OCI-LY7 (cell line): ENCODE data around the gene BLMH. TPM values are rescaled to one million over a fixed set of nuclear protein-coding genes. Genes with fewer than 3 reads are reported as not detected.

ENCODE experiments used
- BruUV-seq: library from RNA; stranded (reverse); fragments of 400-500 nt; replicated peaks from 2 replicates; lab custom pipeline; 2021; lab: Mats Ljungman, UMichigan
- CTCF ChIA-PET: fragments of 300-600 bp; sonication (Branson Sonifier 250); formaldehyde crosslinking; loops from one replicate; lab custom pipeline; 2022; ENCODE audit warnings: antibody characterized with exemption; ENCODE audit not compliant: unreplicated experiment; lab: Charles Lee
- POLR2A ChIA-PET: fragments of 300-600 bp; sonication (Branson Sonifier 250); formaldehyde crosslinking; loops from one replicate; lab custom pipeline; 2022; ENCODE audit warnings: antibody characterized with exemption; lab: Charles Lee
- DNase-seq: peaks from one replicate; pipeline ENCODE4 v3.0.0-alpha.2; 2015; ENCODE audit warnings: low spot score
- H2AFZ ChIP-seq: fragments of 200-600 bp; sonication (generic), shearing (Covaris generic); 2 replicates; pipeline ENCODE4 v1.6.1; 2014; ENCODE audit warnings: mild to moderate bottlenecking, antibody characterized with exemption, low read length, moderate library complexity
- H3K27ac ChIP-seq: fragments of 200-600 bp; sonication (generic); 2 replicates; pipeline ENCODE4 v1.5.1; 2014; ENCODE audit warnings: mixed run types, low read depth, mild to moderate bottlenecking, moderate library complexity, low read length, inconsistent platforms; ENCODE audit not compliant: poor library complexity, severe bottlenecking
- H3K36me3 ChIP-seq: fragments of 200-600 bp; sonication (generic); 2 replicates; pipeline ENCODE4 v1.6.1; 2014; ENCODE audit warnings: mild to moderate bottlenecking, antibody characterized with exemption, low read length, moderate library complexity, mixed read lengths; ENCODE audit not compliant: insufficient read depth
- H3K4me1 ChIP-seq: fragments of 200-600 bp; sonication (generic); 2 replicates; pipeline ENCODE4 v1.5.1; 2014; ENCODE audit warnings: mild to moderate bottlenecking, low read length; ENCODE audit not compliant: insufficient read depth, poor library complexity, severe bottlenecking
- H3K4me2 ChIP-seq: fragments of 200-600 bp; sonication (generic); 2 replicates; pipeline ENCODE4 v1.6.1; 2014; ENCODE audit warnings: mild to moderate bottlenecking, low read length
- H3K4me3 ChIP-seq: fragments of 200-600 bp; sonication (generic); 2 replicates; pipeline ENCODE4 v1.5.1; 2014; ENCODE audit warnings: mild to moderate bottlenecking, low read depth, low read length; ENCODE audit not compliant: poor library complexity, severe bottlenecking
- H3K79me2 ChIP-seq: fragments of 200-600 bp; sonication (generic); 2 replicates; pipeline ENCODE4 v1.6.1; 2016; ENCODE audit warnings: low read depth, mild to moderate bottlenecking, low read length, moderate library complexity, mixed read lengths; ENCODE audit not compliant: insufficient read depth
- H3K9me2 ChIP-seq: fragments of 200-600 bp; sonication (generic); 2 replicates; pipeline ENCODE4 v1.6.1; 2016; ENCODE audit warnings: mild to moderate bottlenecking, low read length, mixed read lengths; ENCODE audit not compliant: insufficient read depth
- H3K9me3 ChIP-seq: fragments of 200-600 bp; sonication (generic); 2 replicates; pipeline ENCODE4 v1.6.1; 2014; ENCODE audit warnings: mild to moderate bottlenecking, mixed run types, low read length, mixed read lengths
- H4K20me1 ChIP-seq: fragments of 200-600 bp; sonication (generic); 2 replicates; pipeline ENCODE4 v1.6.1; 2014; ENCODE audit warnings: mild to moderate bottlenecking, antibody characterized with exemption, low read length, moderate library complexity, mixed read lengths; ENCODE audit not compliant: insufficient read depth
- CTCF ChIP-seq: fragments of 200-600 bp; sonication (generic); conservative IDR thresholded peaks from 2 replicates; pipeline ENCODE4 v1.5.1; 2014; ENCODE audit warnings: mild to moderate bottlenecking, antibody characterized with exemption, low read length, moderate library complexity, mixed read lengths
- EZH2phosphoT487 ChIP-seq: fragments of 200-600 bp; sonication (generic); IDR thresholded peaks from 2 replicates; pipeline ENCODE4 v1.6.1; 2018; ENCODE audit warnings: low read depth, borderline replicate concordance, mild to moderate bottlenecking, mixed run types, antibody characterized with exemption, low read length, moderate library complexity, mixed read lengths
- intact Hi-C: fragments of 100-400 bp; cut with micrococcal nuclease; formaldehyde crosslinking; loops from one replicate; pipeline ENCODE4 v1.10.0; 2022; ENCODE audit not compliant: unreplicated experiment
- total RNA-seq, 2 experiments: library from RNA; depleted of rRNA in 1 of 2; stranded (reverse); fragments of >200 nt in 1 of 2; shearing (Covaris generic) in 1 of 2; gene quantifications; 2 replicates each; pipeline ENCODE4 v1.2.3, GENCODE V29; 2014 to 2022

BLMH gene
- total RNA-seq, 2 experiments from 2014 or later: 35.0 to 65.7 TPM

GRCh38 chr17:30212750-30213149, 79.0 kb downstream of the BLMH start:
- ChIA-PET CTCF (no interaction called here), POLR2A (interaction anchor here (1.1 kb wide), 1 partner anchor 116 kb away, joined by 3 read pairs; no protein-coding TSS in a partner anchor)
- no peaks in the 10 kb centered on the region for H3K36me3 ChIP-seq
- no peaks in the 10 kb centered on the region for H3K9me2 ChIP-seq
- DNase-seq: no peak
- H3K4me2 ChIP-seq: no peak overlapping the region
- H3K4me3 ChIP-seq: no peak overlapping the region
- H3K27ac ChIP-seq: no peak overlapping the region
- BruUV-seq: no TSS peak
- no peak overlapping the region for H2AFZ ChIP-seq
- no peak for TF ChIP-seq CTCF
- no peak for TF ChIP-seq EZH2phosphoT487
- intact Hi-C loops: no loop called here
- H3K9me3 ChIP-seq: no peaks in the 10 kb centered on the region
- H3K4me1 ChIP-seq: no peaks in the 10 kb centered on the region
- H4K20me1 ChIP-seq: no peaks in the 10 kb centered on the region
- no peaks in the 10 kb centered on the region for H3K79me2 ChIP-seq

DNA sequence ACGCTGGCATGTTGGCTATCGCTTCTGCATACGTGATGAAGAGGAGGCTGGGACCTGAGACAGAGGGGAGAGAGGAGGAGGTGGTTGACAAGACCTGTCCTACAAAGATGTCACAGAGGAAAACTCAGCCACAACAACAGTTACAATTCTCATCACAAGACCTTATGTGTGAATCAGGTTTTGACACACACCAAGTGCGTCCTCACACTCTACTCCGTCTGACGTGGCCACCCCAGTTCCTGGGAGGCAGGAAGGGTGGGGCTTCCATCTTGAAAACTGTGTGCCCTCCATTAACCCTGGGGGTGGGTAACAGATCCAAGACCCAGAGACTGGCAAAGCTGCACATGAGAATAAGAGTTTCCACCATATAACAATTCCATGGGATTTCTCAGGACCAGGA, 80.4 kb downstream of the BLMH start:
- Histone ChIP-seq H3K36me3 (no peaks in the 10 kb centered on the region), H3K79me2 (no peaks in the 10 kb centered on the region), H3K9me2 (no peaks in the 10 kb centered on the region), H3K4me2 (no peak overlapping the region), H3K4me3 (no peak overlapping the region), H3K4me1 (no peaks in the 10 kb centered on the region), H4K20me1 (no peaks in the 10 kb centered on the region), H3K27ac (no peak overlapping the region), H3K9me3 (no peaks in the 10 kb centered on the region), H2AFZ (no peak overlapping the region)
- CTCF ChIA-PET: no interaction called here
- intact Hi-C loops: no loop called here
- DNase-seq: no peak
- TF ChIP-seq CTCF (no peak), EZH2phosphoT487 (no peak)
- no TSS peak for BruUV-seq
- POLR2A ChIA-PET: no interaction called here

GRCh38 chr17:30210901-30211300, 80.8 kb downstream of the BLMH start:
- TF ChIP-seq EZH2phosphoT487: no peak
- TF ChIP-seq CTCF: no peak
- Histone ChIP-seq H3K36me3 (no peaks in the 10 kb centered on the region), H3K9me2 (no peaks in the 10 kb centered on the region), H3K4me3 (no peak overlapping the region), H3K27ac (no peak overlapping the region), H4K20me1 (no peaks in the 10 kb centered on the region), H3K4me1 (no peaks in the 10 kb centered on the region), H3K9me3 (no peaks in the 10 kb centered on the region), H2AFZ (no peak overlapping the region), H3K4me2 (no peak overlapping the region), H3K79me2 (no peaks in the 10 kb centered on the region)
- BruUV-seq: no TSS peak
- DNase-seq: no peak
- POLR2A ChIA-PET: no interaction called here
- CTCF ChIA-PET: no interaction called here
- intact Hi-C loops: no loop called here
